ENCODE data around the gene ISCA2.

The ISCA2 gene

DNA sequence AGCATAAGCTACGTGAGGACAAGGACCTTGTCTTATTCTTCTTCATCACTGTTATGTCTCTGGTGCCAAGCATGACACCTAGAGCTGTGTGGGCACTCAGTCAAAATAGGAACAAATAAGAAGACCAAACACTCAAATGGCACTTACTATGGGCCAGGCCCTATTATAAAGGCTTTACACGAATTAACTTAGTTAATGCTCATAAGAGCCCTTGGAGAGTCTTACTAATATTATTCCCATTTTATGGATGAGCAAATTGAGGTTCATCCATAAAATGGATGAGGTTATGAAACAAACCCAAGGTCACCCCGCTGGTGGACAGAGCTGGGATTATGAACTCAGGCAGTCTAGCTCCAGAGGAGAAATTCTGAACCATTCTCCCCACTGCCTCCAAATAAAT lies 47.7 kb downstream of the ISCA2 start:
- Histone ChIP-seq H3K9me3 (ENCODE audit: control insufficient read depth, insufficient read depth, low read depth, low read length) (no peaks in the 10 kb centered on the region), H3K36me3 (ENCODE audit: control insufficient read depth in 2 of 2, insufficient read depth in 1 of 2, low read length in 2 of 2) (no peaks in the 10 kb centered on the region), H3K4me1 (ENCODE audit: control insufficient read depth, insufficient read depth, low read length) (no peaks in the 10 kb centered on the region; the same call in 1 of the 2 replicates), H3K4me3 (ENCODE audit: low read depth, low read length) (no peak overlapping the region), H3K27ac (ENCODE audit: extremely low read depth, low read depth, low read length) (no peak overlapping the region)
- ChIA-PET POLR2A (no interaction called here), CTCF (interaction anchor here (0.6 kb wide), 1 partner anchor 68 kb away, joined by 3 read pairs; no protein-coding TSS in a partner anchor)
- TF ChIP-seq, protein P1, sequence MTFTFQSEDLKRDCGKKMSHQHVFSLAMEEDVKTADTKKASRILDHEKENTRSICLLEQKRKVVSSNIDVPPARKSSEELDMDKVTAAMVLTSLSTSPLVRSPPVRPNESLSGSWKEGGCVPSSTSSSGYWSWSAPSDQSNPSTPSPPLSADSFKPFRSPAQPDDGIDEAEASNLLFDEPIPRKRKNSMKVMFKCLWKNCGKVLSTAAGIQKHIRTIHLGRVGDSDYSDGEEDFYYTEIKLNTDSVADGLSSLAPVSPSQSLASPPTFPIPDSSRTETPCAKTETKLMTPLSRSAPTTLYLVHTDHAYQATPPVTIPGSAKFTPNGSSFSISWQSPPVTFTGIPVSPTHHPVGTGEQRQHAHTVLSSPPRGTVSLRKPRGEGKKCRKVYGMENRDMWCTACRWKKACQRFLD (tag by site-specific recombination; IDR thresholded peaks at IDR 0.05): no peak
- no peak for TF ChIP-seq ZNF133 (tag by site-specific recombination; IDR thresholded peaks at IDR 0.05)
- TF ChIP-seq, protein P2, sequence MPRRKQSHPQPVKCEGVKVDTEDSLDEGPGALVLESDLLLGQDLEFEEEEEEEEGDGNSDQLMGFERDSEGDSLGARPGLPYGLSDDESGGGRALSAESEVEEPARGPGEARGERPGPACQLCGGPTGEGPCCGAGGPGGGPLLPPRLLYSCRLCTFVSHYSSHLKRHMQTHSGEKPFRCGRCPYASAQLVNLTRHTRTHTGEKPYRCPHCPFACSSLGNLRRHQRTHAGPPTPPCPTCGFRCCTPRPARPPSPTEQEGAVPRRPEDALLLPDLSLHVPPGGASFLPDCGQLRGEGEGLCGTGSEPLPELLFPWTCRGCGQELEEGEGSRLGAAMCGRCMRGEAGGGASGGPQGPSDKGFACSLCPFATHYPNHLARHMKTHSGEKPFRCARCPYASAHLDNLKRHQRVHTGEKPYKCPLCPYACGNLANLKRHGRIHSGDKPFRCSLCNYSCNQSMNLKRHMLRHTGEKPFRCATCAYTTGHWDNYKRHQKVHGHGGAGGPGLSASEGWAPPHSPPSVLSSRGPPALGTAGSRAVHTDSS (tag by site-specific recombination; IDR thresholded peaks at IDR 0.05): no peak
- TF ChIP-seq ZNF292 (tag by site-specific recombination; IDR thresholded peaks at IDR 0.05; ENCODE audit: borderline replicate concordance, low read depth): no peak
- TF ChIP-seq, protein P3, sequence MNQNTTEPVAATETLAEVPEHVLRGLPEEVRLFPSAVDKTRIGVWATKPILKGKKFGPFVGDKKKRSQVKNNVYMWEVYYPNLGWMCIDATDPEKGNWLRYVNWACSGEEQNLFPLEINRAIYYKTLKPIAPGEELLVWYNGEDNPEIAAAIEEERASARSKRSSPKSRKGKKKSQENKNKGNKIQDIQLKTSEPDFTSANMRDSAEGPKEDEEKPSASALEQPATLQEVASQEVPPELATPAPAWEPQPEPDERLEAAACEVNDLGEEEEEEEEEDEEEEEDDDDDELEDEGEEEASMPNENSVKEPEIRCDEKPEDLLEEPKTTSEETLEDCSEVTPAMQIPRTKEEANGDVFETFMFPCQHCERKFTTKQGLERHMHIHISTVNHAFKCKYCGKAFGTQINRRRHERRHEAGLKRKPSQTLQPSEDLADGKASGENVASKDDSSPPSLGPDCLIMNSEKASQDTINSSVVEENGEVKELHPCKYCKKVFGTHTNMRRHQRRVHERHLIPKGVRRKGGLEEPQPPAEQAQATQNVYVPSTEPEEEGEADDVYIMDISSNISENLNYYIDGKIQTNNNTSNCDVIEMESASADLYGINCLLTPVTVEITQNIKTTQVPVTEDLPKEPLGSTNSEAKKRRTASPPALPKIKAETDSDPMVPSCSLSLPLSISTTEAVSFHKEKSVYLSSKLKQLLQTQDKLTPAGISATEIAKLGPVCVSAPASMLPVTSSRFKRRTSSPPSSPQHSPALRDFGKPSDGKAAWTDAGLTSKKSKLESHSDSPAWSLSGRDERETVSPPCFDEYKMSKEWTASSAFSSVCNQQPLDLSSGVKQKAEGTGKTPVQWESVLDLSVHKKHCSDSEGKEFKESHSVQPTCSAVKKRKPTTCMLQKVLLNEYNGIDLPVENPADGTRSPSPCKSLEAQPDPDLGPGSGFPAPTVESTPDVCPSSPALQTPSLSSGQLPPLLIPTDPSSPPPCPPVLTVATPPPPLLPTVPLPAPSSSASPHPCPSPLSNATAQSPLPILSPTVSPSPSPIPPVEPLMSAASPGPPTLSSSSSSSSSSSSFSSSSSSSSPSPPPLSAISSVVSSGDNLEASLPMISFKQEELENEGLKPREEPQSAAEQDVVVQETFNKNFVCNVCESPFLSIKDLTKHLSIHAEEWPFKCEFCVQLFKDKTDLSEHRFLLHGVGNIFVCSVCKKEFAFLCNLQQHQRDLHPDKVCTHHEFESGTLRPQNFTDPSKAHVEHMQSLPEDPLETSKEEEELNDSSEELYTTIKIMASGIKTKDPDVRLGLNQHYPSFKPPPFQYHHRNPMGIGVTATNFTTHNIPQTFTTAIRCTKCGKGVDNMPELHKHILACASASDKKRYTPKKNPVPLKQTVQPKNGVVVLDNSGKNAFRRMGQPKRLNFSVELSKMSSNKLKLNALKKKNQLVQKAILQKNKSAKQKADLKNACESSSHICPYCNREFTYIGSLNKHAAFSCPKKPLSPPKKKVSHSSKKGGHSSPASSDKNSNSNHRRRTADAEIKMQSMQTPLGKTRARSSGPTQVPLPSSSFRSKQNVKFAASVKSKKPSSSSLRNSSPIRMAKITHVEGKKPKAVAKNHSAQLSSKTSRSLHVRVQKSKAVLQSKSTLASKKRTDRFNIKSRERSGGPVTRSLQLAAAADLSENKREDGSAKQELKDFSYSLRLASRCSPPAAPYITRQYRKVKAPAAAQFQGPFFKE (tag by site-specific recombination; IDR thresholded peaks at IDR 0.05; ENCODE audit: borderline replicate concordance): no peak
- no peak for TF ChIP-seq ZNF670 (tag by site-specific recombination; IDR thresholded peaks at IDR 0.05; ENCODE audit: low read depth)
- no peak for TF ChIP-seq ZNF10 (tag by site-specific recombination; IDR thresholded peaks at IDR 0.05)
- TF ChIP-seq EGR2 (tag by site-specific recombination; IDR thresholded peaks at IDR 0.05; ENCODE audit: low read depth): no peak
- no peak for TF ChIP-seq ZNF391 (tag by site-specific recombination; IDR thresholded peaks at IDR 0.05; ENCODE audit: borderline replicate concordance, low read depth)
- no peak for TF ChIP-seq ZNF423 (tag by site-specific recombination; IDR thresholded peaks at IDR 0.05)
- TF ChIP-seq ZFHX2 (tag by site-specific recombination; conservative IDR thresholded peaks at IDR 0.05): no peak
- no peak for TF ChIP-seq HOXC10 (CRISPR knock-in tag; IDR thresholded peaks at IDR 0.05)
- TF ChIP-seq ZNF561 (tag by site-specific recombination; IDR thresholded peaks at IDR 0.05; ENCODE audit: borderline replicate concordance): no peak
- no peak for TF ChIP-seq ZBTB7A (tag by site-specific recombination; IDR thresholded peaks at IDR 0.05; ENCODE audit: low read depth)

DNA sequence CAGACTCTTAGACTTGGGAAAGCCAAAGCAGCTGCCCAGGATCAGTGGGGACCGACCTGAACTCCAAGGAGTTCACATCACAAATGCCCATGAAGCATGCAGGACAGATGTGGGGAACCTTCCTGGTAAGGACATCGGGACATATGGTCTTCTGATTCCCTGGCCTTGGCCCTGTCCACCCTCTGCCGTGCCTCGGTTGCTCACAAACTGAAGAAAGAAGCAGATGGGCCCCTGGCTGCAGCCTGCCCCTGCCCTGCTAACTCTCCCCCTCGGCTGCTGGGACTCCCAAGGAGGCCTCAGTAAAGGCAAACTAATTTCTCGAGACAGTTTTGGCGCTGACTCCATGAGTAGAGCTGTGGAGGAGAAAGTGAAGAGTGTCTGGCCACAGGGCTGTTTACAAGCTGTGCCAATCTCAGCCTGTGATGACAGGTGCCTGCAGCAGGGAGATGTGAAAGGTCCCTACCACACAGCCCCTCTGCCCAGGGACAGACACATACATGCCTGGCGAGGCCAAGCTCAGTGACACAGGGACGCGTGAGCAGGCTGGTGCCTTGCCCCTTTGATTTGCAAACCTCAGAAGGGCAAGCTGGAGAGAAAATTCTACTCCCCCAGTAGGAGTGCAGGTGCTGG lies 48.6 kb downstream of the ISCA2 start:
- CTCF ChIA-PET: interaction anchor here (0.8 kb wide), 1 partner anchor 10 kb away, joined by 3 read pairs; no protein-coding TSS in a partner anchor
- TF ChIP-seq, protein P4, sequence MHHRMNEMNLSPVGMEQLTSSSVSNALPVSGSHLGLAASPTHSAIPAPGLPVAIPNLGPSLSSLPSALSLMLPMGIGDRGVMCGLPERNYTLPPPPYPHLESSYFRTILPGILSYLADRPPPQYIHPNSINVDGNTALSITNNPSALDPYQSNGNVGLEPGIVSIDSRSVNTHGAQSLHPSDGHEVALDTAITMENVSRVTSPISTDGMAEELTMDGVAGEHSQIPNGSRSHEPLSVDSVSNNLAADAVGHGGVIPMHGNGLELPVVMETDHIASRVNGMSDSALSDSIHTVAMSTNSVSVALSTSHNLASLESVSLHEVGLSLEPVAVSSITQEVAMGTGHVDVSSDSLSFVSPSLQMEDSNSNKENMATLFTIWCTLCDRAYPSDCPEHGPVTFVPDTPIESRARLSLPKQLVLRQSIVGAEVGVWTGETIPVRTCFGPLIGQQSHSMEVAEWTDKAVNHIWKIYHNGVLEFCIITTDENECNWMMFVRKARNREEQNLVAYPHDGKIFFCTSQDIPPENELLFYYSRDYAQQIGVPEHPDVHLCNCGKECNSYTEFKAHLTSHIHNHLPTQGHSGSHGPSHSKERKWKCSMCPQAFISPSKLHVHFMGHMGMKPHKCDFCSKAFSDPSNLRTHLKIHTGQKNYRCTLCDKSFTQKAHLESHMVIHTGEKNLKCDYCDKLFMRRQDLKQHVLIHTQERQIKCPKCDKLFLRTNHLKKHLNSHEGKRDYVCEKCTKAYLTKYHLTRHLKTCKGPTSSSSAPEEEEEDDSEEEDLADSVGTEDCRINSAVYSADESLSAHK (tag by site-specific recombination; IDR thresholded peaks at IDR 0.05): no peak
- TF ChIP-seq KLF7 (tag by site-specific recombination; IDR thresholded peaks at IDR 0.05; ENCODE audit: borderline replicate concordance): no peak
- no peak for TF ChIP-seq PRDM1 (tag by site-specific recombination; IDR thresholded peaks at IDR 0.05)
- no peak for TF ChIP-seq ZNF777 (tag by site-specific recombination; IDR thresholded peaks at IDR 0.05; ENCODE audit: borderline replicate concordance)
- TF ChIP-seq ZBTB48 (tag by site-specific recombination; IDR thresholded peaks at IDR 0.05): no peak
- TF ChIP-seq ZNF76 (tag by site-specific recombination; IDR thresholded peaks at IDR 0.05; ENCODE audit: borderline replicate concordance, low read depth): no peak
- no peak for TF ChIP-seq ZNF473 (tag by site-specific recombination; IDR thresholded peaks at IDR 0.05)

More for the DNA sequence above, 48.6 kb downstream of the ISCA2 start:
- H3K9me3 ChIP-seq (ENCODE audit: control insufficient read depth, insufficient read depth, low read depth, low read length): no peaks in the 10 kb centered on the region
- no peaks in the 10 kb centered on the region for H3K36me3 ChIP-seq (ENCODE audit: control insufficient read depth in 2 of 2, insufficient read depth in 1 of 2, low read length in 2 of 2)
- no peak overlapping the region for H3K27ac ChIP-seq (ENCODE audit: extremely low read depth, low read depth, low read length)
- POLR2A ChIA-PET: no interaction called here
- H3K4me3 ChIP-seq (ENCODE audit: low read depth, low read length): no peak overlapping the region
- H3K4me1 ChIP-seq (ENCODE audit: control insufficient read depth, insufficient read depth, low read length): no peaks in the 10 kb centered on the region
